T-cell (primary cell): Measurements from ENCODE around the gene SCTR. TPM values are rescaled to one million over a fixed set of nuclear protein-coding genes. Genes with fewer than 3 reads are reported as not detected.

Source experiments
- ATAC-seq, 4 experiments: fragments of 200-7000 bp in 3 of 4; fragments of 150-1000 bp in 1 of 4; cut with Tn5 transposase; replicated peaks in 1 of 4; 1 replicate in 3 of 4; 2 replicates in 1 of 4; pipeline ENCODE4 v1.10.0; 2021; ENCODE audit warnings: moderate library complexity in 3 of 4, mild to moderate bottlenecking in 2 of 4, moderate number of reproducible peaks in 1 of 4
- CTCF ChIA-PET, 2 donors: fragments of 300-600 bp; sonication (Branson Sonifier 250); formaldehyde crosslinking; loops; one replicate each; lab custom pipeline; 2022; ENCODE audit warnings: antibody characterized with exemption in 2 of 2; lab: Charles Lee
- POLR2A ChIA-PET, 2 donors: fragments of 300-600 bp; sonication (Branson Sonifier 250); formaldehyde crosslinking; loops; one replicate each; lab custom pipeline; 2022; ENCODE audit warnings: antibody characterized with exemption in 2 of 2; lab: Charles Lee
- DNase-seq, 35 experiments: peaks; one replicate each; pipeline versions ENCODE4 v3.0.0 to v3.0.0-alpha.2; 2013 to 2023
- H3K27ac ChIP-seq: one replicate; pipeline ENCODE4 v1.5.1; 2013; ENCODE audit warnings: low read length
- H3K27me3 ChIP-seq, 2 experiments: replicated peaks in 1 of 2; 1 replicate in 1 of 2; 2 replicates in 1 of 2; pipeline versions ENCODE4 v1.6.1 to v1.7.0; 2013; ENCODE audit warnings: low read length in 1 of 2, mixed read lengths in 1 of 2; ENCODE audit not compliant: control insufficient read depth in 2 of 2, insufficient read depth in 2 of 2; ENCODE audit errors: extremely low read depth in 1 of 2
- H3K36me3 ChIP-seq, 2 donors: 1 replicate in 1 of 2; 2 replicates in 1 of 2; pipeline versions ENCODE4 v1.6.1 to v1.7.0; 2013; ENCODE audit warnings: low read length in 1 of 2; ENCODE audit not compliant: control insufficient read depth in 2 of 2, insufficient read depth in 1 of 2; ENCODE audit errors: extremely low read depth in 1 of 2
- H3K4me1 ChIP-seq, 2 experiments: 1 replicate in 1 of 2; 2 replicates in 1 of 2; pipeline versions ENCODE4 v1.6.1 to v1.7.0; 2013; ENCODE audit warnings: low read length in 2 of 2, mixed read lengths in 1 of 2; ENCODE audit not compliant: insufficient read depth in 2 of 2, control insufficient read depth in 1 of 2; ENCODE audit errors: extremely low read depth in 1 of 2
- H3K4me3 ChIP-seq, 2 donors: 1 replicate in 1 of 2; 2 replicates in 1 of 2; pipeline versions ENCODE4 v1.5.1 to v1.7.0; 2013; ENCODE audit warnings: mild to moderate bottlenecking in 2 of 2, low read length in 1 of 2, moderate library complexity in 1 of 2; ENCODE audit not compliant: control insufficient read depth in 1 of 2; ENCODE audit errors: extremely low read depth in 1 of 2
- H3K9me3 ChIP-seq: 2 replicates; pipeline ENCODE4 v1.7.0; 2013
- H3K27ac Mint-ChIP-seq, 2 donors: one replicate each; pipeline ENCODE4 v1.8.0; 2020 to 2021; ENCODE audit warnings: mild to moderate bottlenecking in 2 of 2, mixed read lengths in 2 of 2
- H3K27me3 Mint-ChIP-seq, 2 donors: one replicate each; pipeline ENCODE4 v1.8.0; 2021 to 2022; ENCODE audit warnings: mixed read lengths in 2 of 2
- H3K36me3 Mint-ChIP-seq: one replicate; pipeline ENCODE4 v1.8.0; 2021; ENCODE audit warnings: mixed read lengths
- H3K4me1 Mint-ChIP-seq, 3 donors: one replicate each; pipeline ENCODE4 v1.8.0; 2020 to 2022; ENCODE audit warnings: mixed read lengths in 3 of 3, mild to moderate bottlenecking in 1 of 3
- H3K4me3 Mint-ChIP-seq, 3 donors: one replicate each; pipeline ENCODE4 v1.8.0; 2020 to 2022; ENCODE audit warnings: mild to moderate bottlenecking in 3 of 3, mixed read lengths in 3 of 3, moderate library complexity in 3 of 3
- H3K9me3 Mint-ChIP-seq, 3 donors: one replicate each; pipeline ENCODE4 v1.8.0; 2020 to 2022; ENCODE audit warnings: mixed read lengths in 3 of 3
- WGBS: methylation state at CpG from one replicate; pipeline ENCODE4 v1.1.5; 2013; ENCODE audit warnings: missing lambda C conversion rate; ENCODE audit not compliant: insufficient coverage; 5-methylcytosine and 5-hydroxymethylcytosine counted together
- total RNA-seq, 35 experiments: library from RNA in 6 of 35; stranded (reverse) in 6 of 35; fragments of 120-200 nt in 1 of 35; gene quantifications; one replicate each; pipeline versions ENCODE4 v1.2.1 to v1.2.4 and lab custom pipeline; 2013 to 2026

The SCTR gene
- total RNA-seq, 5 donors from 2014 or later (not counting 1 experiment from before 2014, with no cell fraction given): not detected

GRCh38 chr2:119544075-119544938 lies 20.0 kb upstream of the SCTR start, which contains the start of gene CFAP221:
Gene CFAP221 (plus strand): TSS chr2:119544449. CDS start chr2:119546132, 1,683 bp downstream.
- H3K4me1 Mint-ChIP-seq: peaks cover 6 to 12% (median 8%) of the 10 kb centered on the region in 3 donors
- POLR2A ChIA-PET: no interaction called here
- no peaks in the 10 kb centered on the region for H3K9me3 ChIP-seq
- H3K27ac ChIP-seq: no peak within 1 kb of the TSS
- peak in 2 of 4 experiments; percentile 31 to 37 for ATAC-seq
- peaks cover 0 to 7% of the 10 kb centered on the region in 2 experiments for H3K4me1 ChIP-seq
- peaks cover 52 to 56% of the 10 kb centered on the region in 2 donors for H3K27me3 Mint-ChIP-seq
- no peaks in the 10 kb centered on the region for H3K36me3 ChIP-seq
- peaks cover 4 to 42% of the 10 kb centered on the region in 2 experiments for H3K27me3 ChIP-seq
- H3K9me3 Mint-ChIP-seq: peaks cover 0 to 4% (median 0%) of the 10 kb centered on the region in 3 donors
- no peaks in the 10 kb centered on the region for H3K36me3 Mint-ChIP-seq
- 10% methylated on average over 86 of the region's 89 CpGs for WGBS
- peak in 15 of 35 experiments; percentile 0 to 20 (median 12) for DNase-seq
- CTCF ChIA-PET: no interaction called here
- peak within 1 kb of the TSS; percentile 53 to 70 (median 57) for H3K4me3 Mint-ChIP-seq
- H3K27ac Mint-ChIP-seq: no peak within 1 kb of the TSS
- peak within 1 kb of the TSS in 1 of 2 donors; percentile 67 for H3K4me3 ChIP-seq

- CTCF ChIA-PET: no interaction called here
- Mint-ChIP-seq H3K4me3 (no peak overlapping the region), H3K4me1 (peaks cover 6 to 12% (median 8%) of the 10 kb centered on the region in 3 donors), H3K27me3 (peaks cover 52 to 58% of the 10 kb centered on the region in 2 donors), H3K9me3 (peaks cover 0 to 5% (median under 1%) of the 10 kb centered on the region in 3 donors), H3K27ac (no peak overlapping the region), H3K36me3 (no peaks in the 10 kb centered on the region)
- no peaks in the 10 kb centered on the region for H3K36me3 ChIP-seq
- H3K9me3 ChIP-seq: no peaks in the 10 kb centered on the region
- WGBS: no CpG with 5 or more reads among the region's 2 CpGs
- peaks cover 0 to 7% of the 10 kb centered on the region in 2 experiments for H3K4me1 ChIP-seq
- ATAC-seq: no peak
- no peak overlapping the region for H3K27ac ChIP-seq
- POLR2A ChIA-PET: no interaction called here
- H3K4me3 ChIP-seq: no peak overlapping the region
- peaks cover 4 to 46% of the 10 kb centered on the region in 2 experiments for H3K27me3 ChIP-seq
- no peak for DNase-seq
These were observed 17.2 kb upstream of the SCTR start for GRCh38 chr2:119541476-119541875.

- H3K27ac ChIP-seq: no peak overlapping the region
These were observed 13.5 kb upstream of the SCTR start for GRCh38 chr2:119537792-119538191.

GRCh38 chr2:119536707-119537106 lies 12.4 kb upstream of the SCTR start:
- Mint-ChIP-seq H3K27ac (no peak overlapping the region), H3K9me3 (peaks cover 3 to 40% (median 23%) of the 10 kb centered on the region in 3 donors), H3K27me3 (peaks cover 18 to 23% of the 10 kb centered on the region in 2 donors), H3K4me3 (no peak overlapping the region), H3K4me1 (no peaks in the 10 kb centered on the region), H3K36me3 (no peaks in the 10 kb centered on the region)
- peaks cover 0 to 19% of the 10 kb centered on the region in 2 experiments for H3K27me3 ChIP-seq
- 21% methylated on average over 1 of the region's 1 CpG for WGBS
- no peaks in the 10 kb centered on the region for H3K4me1 ChIP-seq
- no peak for ATAC-seq
- ChIA-PET POLR2A (no interaction called here), CTCF (interaction anchor here in 1 of 2 donors (0.7 kb wide), 1 partner anchor 907 kb away, joined by 3 read pairs; no protein-coding TSS in a partner anchor)
- H3K9me3 ChIP-seq: peaks cover 8% of the 10 kb centered on the region
- H3K27ac ChIP-seq: no peak overlapping the region
- no peak overlapping the region for H3K4me3 ChIP-seq
- no peak for DNase-seq
- H3K36me3 ChIP-seq: no peaks in the 10 kb centered on the region

More at GRCh38 chr2:119537792-119538191, 13.5 kb upstream of the SCTR start:
- H3K9me3 ChIP-seq: peaks cover 8% of the 10 kb centered on the region
- H3K27me3 ChIP-seq: peaks cover 0 to 24% of the 10 kb centered on the region in 2 experiments
- Mint-ChIP-seq H3K4me1 (no peaks in the 10 kb centered on the region), H3K27me3 (peaks cover 26 to 31% of the 10 kb centered on the region in 2 donors), H3K4me3 (no peak overlapping the region), H3K36me3 (no peaks in the 10 kb centered on the region), H3K9me3 (peaks cover 3 to 31% (median 20%) of the 10 kb centered on the region in 3 donors), H3K27ac (no peak overlapping the region)
- no peak overlapping the region for H3K4me3 ChIP-seq
- CTCF ChIA-PET: no interaction called here
- H3K36me3 ChIP-seq: no peaks in the 10 kb centered on the region
- POLR2A ChIA-PET: no interaction called here
- DNase-seq (no peak), ATAC-seq (no peak)
- no peaks in the 10 kb centered on the region for H3K4me1 ChIP-seq

- no peaks in the 10 kb centered on the region for H3K36me3 ChIP-seq
- peaks cover 0 to 15% of the 10 kb centered on the region in 2 experiments for H3K27me3 ChIP-seq
- peaks cover 17 to 18% of the 10 kb centered on the region in 2 donors for H3K27me3 Mint-ChIP-seq
- no peak for ATAC-seq
- no peak overlapping the region for H3K4me3 ChIP-seq
- no peaks in the 10 kb centered on the region for H3K4me1 Mint-ChIP-seq
- H3K36me3 Mint-ChIP-seq: no peaks in the 10 kb centered on the region
- no peak for DNase-seq
- H3K27ac ChIP-seq: no peak overlapping the region
- H3K4me1 ChIP-seq: no peaks in the 10 kb centered on the region
- H3K9me3 ChIP-seq: peaks cover 8% of the 10 kb centered on the region
- POLR2A ChIA-PET: no interaction called here
- H3K27ac Mint-ChIP-seq: no peak overlapping the region
- WGBS: no CpG with 5 or more reads among the region's 6 CpGs
- CTCF ChIA-PET: no interaction called here
- no peak overlapping the region for H3K4me3 Mint-ChIP-seq
- H3K9me3 Mint-ChIP-seq: peaks cover 7 to 44% (median 25%) of the 10 kb centered on the region in 3 donors
These were observed 11.9 kb upstream of the SCTR start for GRCh38 chr2:119536211-119536610.

- Mint-ChIP-seq H3K36me3 (no peaks in the 10 kb centered on the region), H3K27me3 (peaks cover 13 to 16% of the 10 kb centered on the region in 2 donors), H3K4me3 (no peak overlapping the region), H3K27ac (no peak overlapping the region), H3K4me1 (no peaks in the 10 kb centered on the region), H3K9me3 (peaks cover 8 to 49% (median 25%) of the 10 kb centered on the region in 3 donors)
- Histone ChIP-seq H3K36me3 (no peaks in the 10 kb centered on the region), H3K9me3 (peaks cover 8% of the 10 kb centered on the region), H3K27ac (no peak overlapping the region), H3K27me3 (peaks cover 0 to 5% of the 10 kb centered on the region in 2 experiments), H3K4me3 (no peak overlapping the region), H3K4me1 (no peaks in the 10 kb centered on the region)
- ATAC-seq: no peak
- no CpG with 5 or more reads among the region's 1 CpG for WGBS
- no peak for DNase-seq
- CTCF ChIA-PET: no interaction called here
- POLR2A ChIA-PET: interaction anchor here in 1 of 2 donors (0.6 kb wide), 1 partner anchor 963 kb away, joined by 4 read pairs; no protein-coding TSS in a partner anchor
These were observed 9.3 kb upstream of the SCTR start for GRCh38 chr2:119533560-119533959.
